ENCODE results near the gene EMILIN2. TPM values are rescaled to one million over a fixed set of nuclear protein-coding genes. Genes with fewer than 3 reads are reported as not detected.

Gene EMILIN2
- total and polyA plus RNA-seq, 4 donors: 13.5 to 63.2 (median 36.0) TPM

GRCh38 chr18:2908166-2908945 is 61.5 kb downstream of the EMILIN2 start:
- no peak for ATAC-seq (ENCODE audit: insufficient read depth, low FRiP score)
- DNase-seq: no peak
- H3K36me3 ChIP-seq (ENCODE audit: control insufficient read depth in 4 of 4, insufficient read depth in 4 of 4, low read length in 4 of 4): peaks cover 0 to 32% (median 9%) of the 10 kb centered on the region in 4 donors
- H3K9me3 ChIP-seq (ENCODE audit: control insufficient read depth in 4 of 4, insufficient read depth in 3 of 4, low read length in 3 of 4): no peaks in the 10 kb centered on the region
- H3K4me1 ChIP-seq (ENCODE audit: control insufficient read depth in 5 of 5, insufficient read depth in 5 of 5, low read length in 5 of 5): peaks cover 2 to 11% (median 7%) of the 10 kb centered on the region in 5 donors
- TF ChIP-seq, protein P1, sequence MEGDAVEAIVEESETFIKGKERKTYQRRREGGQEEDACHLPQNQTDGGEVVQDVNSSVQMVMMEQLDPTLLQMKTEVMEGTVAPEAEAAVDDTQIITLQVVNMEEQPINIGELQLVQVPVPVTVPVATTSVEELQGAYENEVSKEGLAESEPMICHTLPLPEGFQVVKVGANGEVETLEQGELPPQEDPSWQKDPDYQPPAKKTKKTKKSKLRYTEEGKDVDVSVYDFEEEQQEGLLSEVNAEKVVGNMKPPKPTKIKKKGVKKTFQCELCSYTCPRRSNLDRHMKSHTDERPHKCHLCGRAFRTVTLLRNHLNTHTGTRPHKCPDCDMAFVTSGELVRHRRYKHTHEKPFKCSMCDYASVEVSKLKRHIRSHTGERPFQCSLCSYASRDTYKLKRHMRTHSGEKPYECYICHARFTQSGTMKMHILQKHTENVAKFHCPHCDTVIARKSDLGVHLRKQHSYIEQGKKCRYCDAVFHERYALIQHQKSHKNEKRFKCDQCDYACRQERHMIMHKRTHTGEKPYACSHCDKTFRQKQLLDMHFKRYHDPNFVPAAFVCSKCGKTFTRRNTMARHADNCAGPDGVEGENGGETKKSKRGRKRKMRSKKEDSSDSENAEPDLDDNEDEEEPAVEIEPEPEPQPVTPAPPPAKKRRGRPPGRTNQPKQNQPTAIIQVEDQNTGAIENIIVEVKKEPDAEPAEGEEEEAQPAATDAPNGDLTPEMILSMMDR (IDR thresholded peaks at IDR 0.05; ENCODE audit: control extremely low read depth, extremely low read depth): no peak
- H3K27ac ChIP-seq (ENCODE audit: low read depth in 1 of 2, low read length in 1 of 2): no peak overlapping the region
- H3K9ac ChIP-seq (ENCODE audit: insufficient read depth in 1 of 2, low read length in 2 of 2): no peak overlapping the region
- 95 to 99% methylated on average over 9 of the region's 9 CpGs for WGBS, 2 donors
- no peaks in the 10 kb centered on the region for H3K27me3 ChIP-seq (ENCODE audit: control insufficient read depth in 3 of 3, insufficient read depth in 3 of 3, low read length in 2 of 3)
- no peak overlapping the region for H3K4me3 ChIP-seq

- no peaks in the 10 kb centered on the region for H3K9me3 ChIP-seq (ENCODE audit: control insufficient read depth in 4 of 4, insufficient read depth in 3 of 4, low read length in 3 of 4)
- ATAC-seq (ENCODE audit: insufficient read depth, low FRiP score) (no peak), DNase-seq (no peak)
- 96 to 97% methylated on average over 2 of the region's 2 CpGs for WGBS, 2 donors
- TF ChIP-seq, protein P1 (IDR thresholded peaks at IDR 0.05; ENCODE audit: control extremely low read depth, extremely low read depth): no peak
- no peak overlapping the region for H3K9ac ChIP-seq (ENCODE audit: insufficient read depth in 1 of 2, low read length in 2 of 2)
- H3K27ac ChIP-seq (ENCODE audit: low read depth in 1 of 2, low read length in 1 of 2): no peak overlapping the region
- H3K4me1 ChIP-seq (ENCODE audit: control insufficient read depth in 5 of 5, insufficient read depth in 5 of 5, low read length in 5 of 5): peaks cover 0 to 8% (median 7%) of the 10 kb centered on the region in 5 donors
- H3K36me3 ChIP-seq (ENCODE audit: control insufficient read depth in 4 of 4, insufficient read depth in 4 of 4, low read length in 4 of 4): peaks cover 0 to 36% (median 11%) of the 10 kb centered on the region in 4 donors
- no peaks in the 10 kb centered on the region for H3K27me3 ChIP-seq (ENCODE audit: control insufficient read depth in 3 of 3, insufficient read depth in 3 of 3, low read length in 2 of 3)
- H3K4me3 ChIP-seq: no peak overlapping the region
These were observed 62.1 kb downstream of the EMILIN2 start for GRCh38 chr18:2908946-2909335.

DNA sequence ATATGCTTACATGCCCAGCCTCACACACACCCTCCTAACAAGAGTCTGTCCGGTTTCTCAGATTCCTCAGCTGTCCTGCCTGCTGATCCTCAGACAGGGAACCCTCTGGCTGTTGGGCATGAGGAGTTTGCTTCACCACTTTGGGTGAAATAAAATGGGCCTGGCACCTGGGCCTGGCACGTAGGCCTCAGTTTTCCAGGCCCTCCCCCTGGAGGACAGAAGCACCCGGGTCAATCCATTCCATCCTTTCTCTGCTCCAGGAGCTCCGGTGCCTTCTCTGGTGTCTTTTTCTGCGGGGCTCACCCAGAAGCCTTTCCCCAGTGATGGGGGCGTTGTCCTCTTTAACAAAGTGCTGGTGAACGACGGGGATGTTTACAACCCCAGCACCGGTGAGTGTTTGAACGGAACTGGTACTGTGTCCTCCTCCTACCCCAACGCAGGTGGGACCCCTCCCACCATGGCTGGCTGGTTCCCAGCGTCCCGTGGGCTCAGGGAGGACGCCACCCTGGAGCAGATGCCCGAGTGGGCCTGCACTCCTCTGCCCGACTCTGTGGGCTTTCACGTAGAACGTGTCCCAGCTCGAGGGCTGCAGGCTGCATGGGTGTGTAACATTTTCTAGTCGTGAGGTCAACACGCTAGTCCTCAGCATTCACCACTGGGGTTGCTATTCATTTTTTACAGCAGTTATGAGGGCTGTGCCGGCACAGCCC is 62.8 kb downstream of the EMILIN2 start:
- H3K27me3 ChIP-seq (ENCODE audit: control insufficient read depth in 3 of 3, insufficient read depth in 3 of 3, low read length in 2 of 3): no peaks in the 10 kb centered on the region
- WGBS, 2 donors: 86 to 87% methylated on average over 22 of the region's 22 CpGs
- H3K27ac ChIP-seq (ENCODE audit: low read depth in 1 of 2, low read length in 1 of 2): no peak overlapping the region
- H3K4me1 ChIP-seq (ENCODE audit: control insufficient read depth in 5 of 5, insufficient read depth in 5 of 5, low read length in 5 of 5): peaks cover 0 to 8% (median 7%) of the 10 kb centered on the region in 5 donors
- no peaks in the 10 kb centered on the region for H3K9me3 ChIP-seq (ENCODE audit: control insufficient read depth in 4 of 4, insufficient read depth in 3 of 4, low read length in 3 of 4)
- H3K36me3 ChIP-seq (ENCODE audit: control insufficient read depth in 4 of 4, insufficient read depth in 4 of 4, low read length in 4 of 4): peaks cover 0 to 41% (median 13%) of the 10 kb centered on the region in 4 donors
- DNase-seq (no peak), ATAC-seq (ENCODE audit: insufficient read depth, low FRiP score) (no peak)
- TF ChIP-seq, protein P1 (IDR thresholded peaks at IDR 0.05; ENCODE audit: control extremely low read depth, extremely low read depth): no peak
- no peak overlapping the region for H3K4me3 ChIP-seq
- no peak overlapping the region for H3K9ac ChIP-seq (ENCODE audit: insufficient read depth in 1 of 2, low read length in 2 of 2)

Measured in lung (tissue), 12 donors.